HS-5 (cell line): ENCODE results near the gene ANKRD42.
A peak's percentile ranks its signal among the peaks of the same experiment; 100 is the strongest.

Experiments
- DNase-seq: peaks from one replicate; pipeline ENCODE4 v3.0.0-alpha.2; 2012; ENCODE audit warnings: low read depth

ANKRD42 gene

GRCh38 chr11:83292709-83293456, 99.4 kb downstream of the ANKRD42 start:
- DNase-seq = peak; percentile 56

GRCh38 chr11:83293457-83293774, 99.9 kb downstream of the ANKRD42 start:
- no peak for DNase-seq

DNA sequence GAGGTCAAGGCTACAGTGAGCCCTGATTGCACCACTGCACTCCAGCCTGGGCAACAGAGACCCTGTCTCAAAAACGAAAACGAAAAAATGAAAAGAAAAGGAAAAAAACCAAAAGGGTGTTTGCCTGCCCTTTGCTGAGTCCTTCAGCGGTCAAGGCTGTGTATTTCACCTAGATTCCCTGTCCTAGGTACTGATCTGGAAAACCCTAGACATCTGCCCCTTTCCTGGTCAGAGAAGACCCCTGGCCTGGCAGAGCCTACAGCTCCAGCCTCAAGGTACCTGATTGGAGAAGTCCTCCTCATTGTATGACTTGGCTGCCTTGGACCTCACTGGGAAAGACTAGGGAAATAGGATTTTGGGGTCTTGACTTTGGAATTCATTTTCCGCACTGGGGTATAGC, 100.7 kb downstream of the ANKRD42 start:
- DNase-seq = no peak
